Measurements from ENCODE around the gene TRMT1L.

GRCh38 chr1:185144233-185144632 is 12.5 kb downstream of the TRMT1L start:
- TF ChIP-seq CTCF (IDR thresholded peaks at IDR 0.05), result no peak
- no peak for TF ChIP-seq POLR2A (IDR thresholded peaks at IDR 0.05)

Data from ovary (tissue), 3 donors.